GM20000 (cell line): ENCODE results near the gene PLCD4.

Experiments used
- DNase-seq: peaks from one replicate; pipeline ENCODE4 v3.0.0; 2012; ENCODE audit warnings: low spot score
- CTCF ChIP-seq: IDR thresholded peaks from 2 replicates; pipeline ENCODE4 v1.5.1; 2012; ENCODE audit warnings: mild to moderate bottlenecking, control low read depth; ENCODE audit errors: extremely low read depth, missing control alignments

The PLCD4 gene

GRCh38 chr2:218622606-218623365 is 15.1 kb downstream of the PLCD4 start:
- no peak for DNase-seq
- no peak for TF ChIP-seq CTCF

- no peak for TF ChIP-seq CTCF
- DNase-seq = no peak
Observed at GRCh38 chr2:218623366-218623705, 15.6 kb downstream of the PLCD4 start.

- TF ChIP-seq CTCF = no peak
- DNase-seq = no peak
Observed at GRCh38 chr2:218626369-218626768, 18.7 kb downstream of the PLCD4 start.

- no peak for TF ChIP-seq CTCF
Observed at GRCh38 chr2:218627939-218628338, 20.2 kb downstream of the PLCD4 start.

GRCh38 chr2:218631837-218632236 is 24.1 kb downstream of the PLCD4 start:
- DNase-seq = no peak
- no peak for TF ChIP-seq CTCF

More at GRCh38 chr2:218627939-218628338, 20.2 kb downstream of the PLCD4 start:
- no peak for DNase-seq

GRCh38 chr2:218635719-218636118 is 28.0 kb downstream of the PLCD4 start:
- no peak for DNase-seq
- TF ChIP-seq CTCF = no peak

GRCh38 chr2:218638372-218638771 is 30.7 kb downstream of the PLCD4 start:
- TF ChIP-seq CTCF = no peak
- no peak for DNase-seq
